HCT116 (cell line): Measurements from ENCODE around the gene PDGFA. TPM values are rescaled to one million over a fixed set of nuclear protein-coding genes. Genes with fewer than 3 reads are reported as not detected.

Experiments used
- ATAC-seq: fragments of 200-7000 bp; cut with Tn5 transposase; 2 replicates; pipeline ENCODE4 v1.9.1; 2020; ENCODE audit warnings: mild to moderate bottlenecking, moderate library complexity
- BruUV-seq: library from RNA; stranded (reverse); fragments of 400-500 nt; replicated peaks from 2 replicates; lab custom pipeline; 2021; lab: Mats Ljungman, UMichigan
- CTCF ChIA-PET: fragments of 300-600 bp; sonication (Branson Sonifier 250); formaldehyde crosslinking; loops from one replicate; lab custom pipeline; 2021; ENCODE audit warnings: antibody characterized with exemption; lab: Charles Lee
- POLR2A ChIA-PET: fragments of 300-600, 350-600 bp; sonication (Branson Sonifier 250); formaldehyde crosslinking; loops from one replicate; lab custom pipeline; 2021; ENCODE audit warnings: antibody characterized with exemption; lab: Charles Lee
- RAD21 ChIA-PET, 2 experiments: fragments of 300-600 bp; sonication (Branson Sonifier 250); formaldehyde crosslinking; loops; one replicate each; lab custom pipeline; 2023; ENCODE audit warnings: low total read pairs in 2 of 2; ENCODE audit not compliant: uncharacterized antibody in 2 of 2, unreplicated experiment in 2 of 2, low non-redundant PET in 1 of 2; lab: Charles Lee
- DNase-seq: peaks from one replicate; pipeline ENCODE4 v3.0.0-alpha.2; 2010; ENCODE audit warnings: low read depth, low spot score
- H2AFZ ChIP-seq: fragments of 200-600 bp; shearing (Covaris generic), sonication (generic); 2 replicates; pipeline ENCODE4 v1.6.1; 2017; ENCODE audit warnings: low read depth, mixed run types, mixed read lengths, antibody characterized with exemption, low read length; ENCODE audit not compliant: poor library complexity, severe bottlenecking
- H3K27ac ChIP-seq: 2 replicates; pipeline ENCODE4 v1.5.1; 2012; ENCODE audit warnings: low read depth, low read length
- H3K27me3 ChIP-seq: fragments of 200-600 bp; sonication (generic); 2 replicates; pipeline ENCODE4 v1.6.1; 2016; ENCODE audit warnings: mixed run types, low read length, mixed read lengths; ENCODE audit not compliant: insufficient read depth
- H3K36me3 ChIP-seq, 2 experiments: fragments of 200-500 bp in 1 of 2; fragments of 200-600 bp in 1 of 2; sonication (Bioruptor generic) in 1 of 2; sonication (generic) in 1 of 2; 2 replicates each; pipeline versions ENCODE4 v1.5.1 to v1.6.1; 2014 to 2016; ENCODE audit warnings: low read length in 2 of 2, inconsistent platforms in 1 of 2, mixed read lengths in 1 of 2, mixed run types in 1 of 2; ENCODE audit not compliant: insufficient read depth in 2 of 2, control insufficient read depth in 1 of 2
- H3K4me1 ChIP-seq, 2 experiments: fragments of 200-600 bp in 1 of 2; sonication (generic) in 1 of 2; 2 replicates each; pipeline versions ENCODE4 v1.5.1 to v1.6.1; 2012 to 2017; ENCODE audit warnings: low read length in 2 of 2, inconsistent platforms in 1 of 2, mild to moderate bottlenecking in 1 of 2, mixed read lengths in 1 of 2, mixed run types in 1 of 2, moderate library complexity in 1 of 2; ENCODE audit not compliant: insufficient read depth in 2 of 2, control insufficient read depth in 1 of 2
- H3K4me2 ChIP-seq: fragments of 200-600 bp; sonication (generic); 2 replicates; pipeline ENCODE4 v1.6.1; 2017; ENCODE audit warnings: mixed run types, low read length, mixed read lengths
- H3K4me3 ChIP-seq, 2 experiments: fragments of 200-600 bp in 1 of 2; sonication (generic) in 1 of 2; replicated peaks in 1 of 2; 2 replicates each; pipeline ENCODE4 v1.5.1; 2011 to 2016; ENCODE audit warnings: low read length in 2 of 2, control low read depth in 1 of 2, low read depth in 1 of 2, mild to moderate bottlenecking in 1 of 2, mixed read lengths in 1 of 2, mixed run types in 1 of 2
- H3K79me2 ChIP-seq: fragments of 200-600 bp; sonication (generic); 2 replicates; pipeline ENCODE4 v1.6.1; 2017; ENCODE audit warnings: mild to moderate bottlenecking, mixed run types, low read length, moderate library complexity, mixed read lengths; ENCODE audit not compliant: insufficient read depth
- H3K9ac ChIP-seq: fragments of 200-600 bp; sonication (generic); 2 replicates; pipeline ENCODE4 v1.6.1; 2016; ENCODE audit warnings: low read length, mixed read lengths
- H3K9me2 ChIP-seq: fragments of 200-600 bp; sonication (generic), shearing (Covaris generic); 2 replicates; pipeline ENCODE4 v1.6.1; 2017; ENCODE audit warnings: mixed run types, mild to moderate bottlenecking, moderate library complexity; ENCODE audit not compliant: insufficient read depth
- H3K9me3 ChIP-seq, 2 experiments: fragments of 200-500 bp in 1 of 2; fragments of 200-600 bp in 1 of 2; sonication (Bioruptor generic) in 1 of 2; sonication (generic) in 1 of 2; 2 replicates each; pipeline ENCODE4 v1.6.1; 2014 to 2017; ENCODE audit warnings: low read length in 2 of 2, mixed read lengths in 2 of 2, inconsistent platforms in 1 of 2, low read depth in 1 of 2, mild to moderate bottlenecking in 1 of 2, mixed run types in 1 of 2, moderate library complexity in 1 of 2; ENCODE audit not compliant: control insufficient read depth in 1 of 2, insufficient read depth in 1 of 2
- H4K20me1 ChIP-seq: fragments of 200-600 bp; sonication (generic), shearing (Covaris generic); 2 replicates; pipeline ENCODE4 v1.6.1; 2017; ENCODE audit warnings: mixed run types, mild to moderate bottlenecking, moderate library complexity; ENCODE audit not compliant: insufficient read depth
- ATF3 ChIP-seq: IDR thresholded peaks from 2 replicates; pipeline ENCODE4 v1.6.1; 2012
- CEBPB ChIP-seq: IDR thresholded peaks from 2 replicates; pipeline ENCODE4 v1.6.1; 2012; ENCODE audit warnings: low read depth
- EZH2phosphoT487 ChIP-seq: fragments of 200-600 bp; IDR thresholded peaks from 2 replicates; pipeline ENCODE4 v1.6.1; 2018; ENCODE audit warnings: antibody characterized with exemption, borderline replicate concordance
- FOSL1 ChIP-seq: IDR thresholded peaks from 2 replicates; pipeline ENCODE4 v1.6.1; 2012; ENCODE audit warnings: low read depth
- MAX ChIP-seq: IDR thresholded peaks from 2 replicates; pipeline ENCODE4 v1.6.1; 2012
- POLR2A ChIP-seq: IDR thresholded peaks from 2 replicates; pipeline ENCODE4 v1.7.0; 2011; ENCODE audit warnings: borderline replicate concordance; ENCODE audit not compliant: insufficient read depth, insufficient read length; ENCODE audit errors: extremely low read depth
- POLR2AphosphoS5 ChIP-seq: IDR thresholded peaks from 2 replicates; pipeline ENCODE4 v1.6.1; 2011; ENCODE audit warnings: mild to moderate bottlenecking, low read depth, low read length, moderate library complexity
- RAD21 ChIP-seq: IDR thresholded peaks from 2 replicates; pipeline ENCODE4 v1.6.1; 2012; ENCODE audit warnings: low read depth, mild to moderate bottlenecking
- REST ChIP-seq: IDR thresholded peaks from 2 replicates; pipeline ENCODE4 v1.6.1; 2012; ENCODE audit warnings: low read depth
- SIN3A ChIP-seq: IDR thresholded peaks from 2 replicates; pipeline ENCODE4 v1.6.1; 2012; ENCODE audit warnings: low read depth
- SP1 ChIP-seq: IDR thresholded peaks from 2 replicates; pipeline ENCODE4 v1.6.1; 2012; ENCODE audit warnings: low read depth
- SRF ChIP-seq: IDR thresholded peaks from 2 replicates; pipeline ENCODE4 v1.6.1; 2012; ENCODE audit warnings: low read depth
- TCF7L2 ChIP-seq: IDR thresholded peaks from 2 replicates; pipeline ENCODE4 v1.7.0; 2011; ENCODE audit warnings: borderline replicate concordance, inconsistent platforms; ENCODE audit not compliant: insufficient read depth, insufficient read length; ENCODE audit errors: extremely low read depth
- ZBTB33 ChIP-seq: IDR thresholded peaks from 2 replicates; pipeline ENCODE4 v1.6.1; 2011; ENCODE audit warnings: mild to moderate bottlenecking, low read length, moderate library complexity; ENCODE audit not compliant: insufficient replicate concordance; ENCODE audit errors: extremely low read depth
- ZFX ChIP-seq: fragments of 450-650 bp; IDR thresholded peaks from 2 replicates; pipeline ENCODE4 v1.6.1; 2017
- ZNF274 ChIP-seq: fragments of 200-500 bp; sonication (Bioruptor generic); IDR thresholded peaks from 2 replicates; pipeline ENCODE4 v1.6.1; 2014; ENCODE audit warnings: mild to moderate bottlenecking, low read depth, low read length, inconsistent platforms
- intact Hi-C: fragments of 100-400 bp; cut with micrococcal nuclease; formaldehyde crosslinking; loops from 2 replicates; pipeline ENCODE4 v1.10.0; 2022
- total RNA-seq: library from RNA; stranded (reverse); gene quantifications from one replicate; pipeline ENCODE4 v1.2.1, GENCODE V29; 2021; ENCODE audit not compliant: unreplicated experiment

Gene PDGFA
- total RNA-seq, 1 experiment from 2014 or later, result 44.7 TPM

GRCh38 chr7:469563-469961 is 50.1 kb downstream of the PDGFA start:
- Histone ChIP-seq H3K9ac (no peak overlapping the region), H2AFZ (no peak overlapping the region), H3K9me2 (no peaks in the 10 kb centered on the region), H3K9me3 (peaks cover 0 to 6% of the 10 kb centered on the region in 2 experiments; a peak in 1 of 4 replicates), H3K4me3 (no peak overlapping the region), H3K4me1 (no peaks in the 10 kb centered on the region), H4K20me1 (no peaks in the 10 kb centered on the region), H3K79me2 (no peaks in the 10 kb centered on the region), H3K27me3 (no peaks in the 10 kb centered on the region), H3K36me3 (no peaks in the 10 kb centered on the region), H3K27ac (no peak overlapping the region), H3K4me2 (no peak overlapping the region)
- ChIA-PET RAD21 (no interaction called here), CTCF (no interaction called here), POLR2A (no interaction called here)
- DNase-seq (no peak), ATAC-seq (no peak)
- intact Hi-C loops, result no loop called here
- BruUV-seq, result no TSS peak
- TF ChIP-seq ATF3 (no peak), FOSL1 (no peak), SIN3A (no peak), ZFX (no peak), TCF7L2 (no peak), CEBPB (no peak), ZNF274 (no peak), POLR2A (no peak), SP1 (no peak), ZBTB33 (no peak), RAD21 (no peak), REST (no peak), SRF (no peak), EZH2phosphoT487 (no peak), MAX (no peak), POLR2AphosphoS5 (no peak)
